ENCODE measurements around the gene SCLT1.

SCLT1 gene

GRCh38 chr4:128958194-128958593, 135.1 kb downstream of the SCLT1 start:
- DNase-seq (ENCODE audit: low read depth, low spot score): no peak

GRCh38 chr4:128957459-128957858, 135.9 kb downstream of the SCLT1 start:
- DNase-seq (ENCODE audit: low read depth, low spot score): no peak

- DNase-seq (ENCODE audit: low read depth, low spot score): no peak
Observed at GRCh38 chr4:128955751-128956150, 137.6 kb downstream of the SCLT1 start.

GRCh38 chr4:128954941-128955340, 138.4 kb downstream of the SCLT1 start:
- no peak for DNase-seq (ENCODE audit: low read depth, low spot score)

GRCh38 chr4:128951316-128951715, 142.0 kb downstream of the SCLT1 start:
- no peak for DNase-seq (ENCODE audit: low read depth, low spot score)

- DNase-seq (ENCODE audit: low read depth, low spot score): no peak
Observed at GRCh38 chr4:128950796-128951195, 142.5 kb downstream of the SCLT1 start.

- no peak for DNase-seq (ENCODE audit: low read depth, low spot score)
Observed at GRCh38 chr4:128946916-128947315, 146.4 kb downstream of the SCLT1 start.

DNA sequence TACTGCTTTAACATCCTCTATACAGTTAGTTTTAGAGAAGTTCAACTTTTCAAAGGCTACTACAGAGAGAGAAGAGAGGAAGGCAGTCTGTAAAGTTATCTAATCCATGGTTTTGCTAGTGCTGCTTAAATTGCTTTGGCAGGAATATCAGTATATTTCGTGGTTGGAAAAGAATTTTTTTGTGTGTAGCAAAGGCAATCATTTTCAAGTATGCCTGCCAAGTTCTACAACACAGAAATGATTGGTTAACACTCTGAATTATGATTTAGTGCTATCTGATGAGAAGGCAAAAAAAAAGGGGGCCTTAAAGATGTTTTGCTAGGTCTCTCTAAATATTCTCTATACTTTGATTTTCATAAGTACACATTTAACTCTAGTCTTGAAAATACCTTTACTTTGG, 150.7 kb downstream of the SCLT1 start:
- DNase-seq (ENCODE audit: low read depth, low spot score): no peak

GRCh38 chr4:128940971-128941370, 152.4 kb downstream of the SCLT1 start:
- DNase-seq (ENCODE audit: low read depth, low spot score): no peak

GRCh38 chr4:128930051-128930450, 163.3 kb downstream of the SCLT1 start:
- DNase-seq (ENCODE audit: low read depth, low spot score): no peak

GRCh38 chr4:128924951-128925350, 168.4 kb downstream of the SCLT1 start:
- no peak for DNase-seq (ENCODE audit: low read depth, low spot score)

DNA sequence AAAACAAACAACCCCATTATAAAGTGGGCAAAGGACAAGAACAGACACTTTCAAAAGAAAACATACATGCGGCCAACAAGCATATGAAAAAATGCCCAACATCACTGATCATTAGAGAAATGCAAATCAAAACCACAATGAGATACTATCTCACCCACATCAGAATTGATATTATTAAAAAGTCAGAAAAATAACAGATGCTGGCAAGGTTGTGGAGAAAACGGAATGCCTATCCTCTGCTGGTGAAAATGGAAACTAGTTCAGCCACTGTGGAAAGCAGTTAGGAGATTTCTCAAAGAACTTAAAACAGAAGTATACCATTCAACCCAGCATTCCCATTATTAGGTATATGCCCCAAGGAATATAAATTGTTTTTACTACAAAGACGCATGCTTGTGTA, 171.4 kb downstream of the SCLT1 start:
- DNase-seq (ENCODE audit: low read depth, low spot score): no peak

DNA sequence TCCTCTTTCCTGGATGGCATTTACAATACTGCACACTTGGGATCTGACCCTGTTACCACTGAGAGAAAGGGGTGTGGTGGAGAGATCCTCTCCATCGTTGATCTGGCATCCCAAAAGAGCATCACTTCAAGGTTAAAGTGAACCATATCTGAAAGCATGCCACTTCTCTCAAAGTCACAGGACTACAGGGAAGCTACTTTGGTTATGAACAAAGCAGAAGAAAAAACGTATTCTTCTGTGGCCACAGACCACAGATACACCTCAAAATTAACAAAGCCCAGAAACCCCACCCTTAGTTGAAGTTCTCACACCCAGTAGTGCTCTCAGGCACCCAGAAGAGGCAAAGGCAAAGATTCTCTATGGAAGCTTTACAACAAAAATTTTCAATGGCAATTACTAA, 175.6 kb downstream of the SCLT1 start:
- DNase-seq (ENCODE audit: low read depth, low spot score): no peak

DNA sequence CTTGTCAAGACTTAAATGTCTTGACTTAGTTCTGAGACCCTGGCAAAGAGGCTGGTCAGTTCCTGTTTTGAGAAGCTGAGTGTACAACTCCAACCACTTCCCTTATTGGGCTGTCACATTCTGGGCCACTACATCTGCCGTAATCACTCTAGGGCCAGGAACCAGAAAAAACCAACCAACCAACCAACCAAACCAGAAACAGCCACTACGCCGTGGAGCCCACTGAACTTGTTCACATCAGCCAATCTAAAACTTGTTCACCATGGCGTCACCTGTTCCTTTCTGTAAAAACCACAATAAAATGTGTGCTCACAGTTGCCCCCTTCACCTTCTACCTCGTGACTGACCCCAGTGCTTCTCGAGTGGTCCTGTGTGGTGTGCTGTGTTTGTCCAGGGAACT, 176.5 kb downstream of the SCLT1 start:
- no peak for DNase-seq (ENCODE audit: low read depth, low spot score)

- no peak for DNase-seq (ENCODE audit: low read depth, low spot score)
Observed at GRCh38 chr4:128915544-128915943, 177.8 kb downstream of the SCLT1 start.

- no peak for DNase-seq (ENCODE audit: low read depth, low spot score)
Observed at GRCh38 chr4:128913228-128913627, 180.1 kb downstream of the SCLT1 start.

- no peak for DNase-seq (ENCODE audit: low read depth, low spot score)
Observed at GRCh38 chr4:128908735-128909134, 184.6 kb downstream of the SCLT1 start.

DNA sequence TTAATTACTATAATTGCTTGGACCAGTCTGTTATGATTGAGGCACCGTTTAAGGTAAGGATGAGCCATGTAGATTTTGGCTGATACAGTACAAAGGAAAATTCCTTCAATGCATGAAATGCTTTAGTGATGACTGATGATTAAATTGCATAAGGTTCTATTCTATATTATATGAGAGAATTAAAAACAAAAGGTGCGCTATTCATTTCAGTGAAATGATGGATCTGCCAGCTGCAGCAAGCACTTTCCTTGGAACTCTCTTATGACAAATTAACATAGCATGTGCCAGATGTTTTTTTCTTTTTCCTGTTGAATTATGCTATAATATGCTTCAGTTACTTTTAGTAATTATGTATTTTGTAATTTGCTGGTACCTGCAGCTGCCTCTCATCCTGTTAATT, 185.4 kb downstream of the SCLT1 start:
- DNase-seq (ENCODE audit: low read depth, low spot score): no peak

DNA sequence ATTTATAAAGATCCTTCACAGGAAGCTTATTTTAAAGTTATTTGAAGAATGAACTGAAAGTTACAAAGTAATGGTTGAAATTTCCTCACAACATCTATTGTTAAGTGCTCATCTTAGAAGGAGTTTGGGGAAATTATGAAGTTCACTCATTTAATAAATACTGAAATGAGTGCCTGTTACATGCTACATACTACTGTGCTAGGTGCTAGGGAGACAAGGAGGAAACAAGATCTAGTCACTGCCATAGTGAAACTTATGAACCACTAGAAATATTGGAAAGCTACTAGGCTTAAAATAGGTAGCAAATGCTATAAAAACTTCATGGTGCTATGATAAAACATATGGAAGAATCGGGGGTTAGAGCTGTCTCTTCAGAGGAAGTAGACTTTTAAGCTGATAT, 186.8 kb downstream of the SCLT1 start:
- DNase-seq (ENCODE audit: low read depth, low spot score): no peak

GRCh38 chr4:128904821-128905220, 188.5 kb downstream of the SCLT1 start:
- no peak for DNase-seq (ENCODE audit: low read depth, low spot score)

DNA sequence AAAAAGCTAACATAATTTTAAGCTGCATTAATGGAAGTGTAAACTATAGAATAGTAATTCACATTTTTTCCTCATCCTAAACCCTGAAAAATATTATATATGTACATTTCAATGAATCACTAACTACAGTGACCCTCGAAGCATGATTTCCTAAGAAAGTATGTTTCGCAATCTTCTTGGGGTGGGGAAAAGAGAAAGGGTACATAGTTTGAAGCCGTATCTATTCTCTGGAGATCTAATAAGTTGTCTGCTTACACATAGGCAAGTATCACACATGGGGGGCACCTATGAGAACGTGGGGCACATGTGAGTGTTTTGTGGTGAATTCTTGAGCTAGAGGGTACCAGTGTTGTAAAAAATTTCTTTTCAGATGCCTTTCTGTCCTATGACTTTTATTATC, 212.7 kb downstream of the SCLT1 start:
- no peak for DNase-seq (ENCODE audit: low read depth, low spot score)

GRCh38 chr4:128879971-128880370, 213.4 kb downstream of the SCLT1 start:
- DNase-seq (ENCODE audit: low read depth, low spot score): no peak

DNA sequence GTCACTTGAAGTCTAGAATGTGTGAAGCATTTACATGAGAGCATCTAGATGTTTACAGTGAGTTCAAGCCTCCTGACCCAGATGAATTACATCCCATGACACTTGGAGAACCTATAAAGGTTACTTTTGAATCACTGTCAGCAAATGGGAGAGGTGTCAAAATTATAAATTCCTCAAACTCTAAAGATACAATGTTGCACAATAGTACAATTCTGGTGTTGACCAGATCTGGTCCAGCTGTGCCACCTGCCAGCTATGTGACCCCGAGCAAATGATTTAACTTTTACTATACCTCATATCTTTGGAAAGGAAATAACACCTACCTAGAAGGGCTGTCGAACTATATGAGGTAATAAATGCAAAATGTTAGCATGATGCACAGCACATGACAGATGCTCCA, 214.1 kb downstream of the SCLT1 start:
- DNase-seq (ENCODE audit: low read depth, low spot score): no peak

GRCh38 chr4:128877934-128878333, 215.4 kb downstream of the SCLT1 start:
- no peak for DNase-seq (ENCODE audit: low read depth, low spot score)

DNA sequence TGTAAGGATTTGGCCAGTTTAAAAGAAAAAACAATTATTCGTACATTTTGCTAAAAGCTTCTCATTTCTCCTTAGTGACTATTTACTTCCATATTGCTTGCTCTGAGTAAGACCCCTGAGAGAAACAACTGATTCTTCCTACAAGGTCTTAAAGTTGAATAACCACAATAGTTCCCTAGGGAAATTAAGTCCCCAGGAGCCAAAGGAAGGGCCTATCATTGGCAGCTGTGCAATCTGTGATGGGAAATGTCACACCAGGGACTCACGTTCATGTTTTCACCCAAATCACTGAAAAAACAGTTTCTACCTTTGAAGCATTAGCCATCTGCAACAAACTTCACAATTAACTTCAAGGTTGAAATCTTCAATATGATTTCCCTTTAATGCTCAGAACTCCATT, 217.1 kb downstream of the SCLT1 start:
- DNase-seq (ENCODE audit: low read depth, low spot score): no peak
